ENCODE measurements around the gene C10orf90.

C10orf90 gene

GRCh38 chr10:126536148-126536547, 134.3 kb downstream of the C10orf90 start:
- Histone ChIP-seq H3K36me3 (no peaks in the 10 kb centered on the region), H3K9ac (no peak overlapping the region), H3K4me3 (no peak overlapping the region), H3K27me3 (no peaks in the 10 kb centered on the region), H4K20me1 (no peaks in the 10 kb centered on the region), H3K27ac (no peak overlapping the region), H3K4me1 (no peaks in the 10 kb centered on the region), H3K9me3 (no peaks in the 10 kb centered on the region), H3K4me2 (no peak overlapping the region)
- no peak for TF ChIP-seq Cebpa-rat (IDR thresholded peaks at IDR 0.05)

GRCh38 chr10:126533644-126534043, 136.8 kb downstream of the C10orf90 start:
- Histone ChIP-seq H3K4me1 (no peaks in the 10 kb centered on the region), H3K27me3 (no peaks in the 10 kb centered on the region), H3K36me3 (no peaks in the 10 kb centered on the region), H3K27ac (no peak overlapping the region), H3K9ac (no peak overlapping the region), H3K4me2 (no peak overlapping the region), H3K4me3 (no peak overlapping the region), H4K20me1 (no peaks in the 10 kb centered on the region), H3K9me3 (no peaks in the 10 kb centered on the region)
- TF ChIP-seq Cebpa-rat (IDR thresholded peaks at IDR 0.05): no peak

DNA sequence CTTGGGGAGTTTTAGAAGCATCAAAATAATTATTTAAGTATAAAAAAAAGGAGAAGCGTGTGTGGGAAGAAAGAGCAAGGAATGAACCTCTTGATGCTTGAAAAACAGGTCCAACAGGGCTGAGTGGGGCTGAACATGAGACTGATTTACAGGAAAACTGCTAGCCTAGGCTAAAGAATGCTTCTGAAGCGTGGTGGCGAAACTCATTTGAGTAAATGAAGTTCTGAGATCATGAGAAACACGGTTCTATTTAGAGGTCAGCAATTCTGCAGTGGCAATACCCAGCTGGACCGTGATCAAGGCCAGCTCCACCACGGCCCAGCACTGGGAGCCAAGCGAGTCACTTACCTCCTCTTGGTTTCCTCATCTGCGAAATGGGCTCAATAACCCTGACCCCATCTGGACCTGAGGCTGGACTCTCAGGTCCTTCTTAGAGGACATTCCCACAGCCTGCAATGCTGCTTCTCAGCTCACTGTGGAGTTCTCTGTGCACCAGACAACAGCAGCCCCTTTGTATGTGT, 142.1 kb downstream of the C10orf90 start:
- TF ChIP-seq Cebpa-rat (IDR thresholded peaks at IDR 0.05): no peak
- Histone ChIP-seq H3K9me3 (no peaks in the 10 kb centered on the region), H3K4me2 (no peak overlapping the region), H3K4me3 (no peak overlapping the region), H3K27ac (no peak overlapping the region), H3K9ac (no peak overlapping the region), H3K4me1 (no peaks in the 10 kb centered on the region), H3K36me3 (no peaks in the 10 kb centered on the region), H4K20me1 (no peaks in the 10 kb centered on the region), H3K27me3 (no peaks in the 10 kb centered on the region)

GRCh38 chr10:126527645-126528314, 142.7 kb downstream of the C10orf90 start:
- Histone ChIP-seq H4K20me1 (no peaks in the 10 kb centered on the region), H3K9me3 (no peaks in the 10 kb centered on the region), H3K4me2 (no peak overlapping the region), H3K4me1 (no peaks in the 10 kb centered on the region), H3K36me3 (no peaks in the 10 kb centered on the region), H3K27me3 (no peaks in the 10 kb centered on the region), H3K27ac (no peak overlapping the region), H3K9ac (no peak overlapping the region), H3K4me3 (no peak overlapping the region)
- TF ChIP-seq Cebpa-rat (IDR thresholded peaks at IDR 0.05): no peak

DNA sequence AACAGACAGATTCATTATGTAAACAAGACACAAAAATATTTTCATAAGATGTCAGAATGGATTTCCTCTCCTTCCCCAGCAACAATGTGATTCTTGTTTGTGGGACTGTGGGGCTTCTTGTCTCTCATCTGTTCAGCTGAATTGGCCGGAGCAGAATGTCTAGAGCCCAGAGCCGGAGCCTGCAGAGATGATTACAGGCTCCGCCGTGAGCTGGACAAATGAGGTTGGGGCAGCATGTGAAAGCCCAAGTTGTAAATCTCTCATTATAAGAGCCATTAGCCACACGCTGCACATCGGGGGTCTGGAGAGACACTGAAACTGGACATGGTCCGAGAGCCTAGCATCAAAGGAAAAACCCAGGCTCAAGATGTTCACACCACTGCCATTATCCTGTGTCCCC, 145.2 kb downstream of the C10orf90 start:
- TF ChIP-seq Cebpa-rat (IDR thresholded peaks at IDR 0.05): no peak
- no peak overlapping the region for H3K4me3 ChIP-seq
- H3K27ac ChIP-seq: no peak overlapping the region
- H4K20me1 ChIP-seq: no peaks in the 10 kb centered on the region
- no peaks in the 10 kb centered on the region for H3K4me1 ChIP-seq
- H3K9ac ChIP-seq: no peak overlapping the region
- no peaks in the 10 kb centered on the region for H3K27me3 ChIP-seq
- H3K4me2 ChIP-seq: no peak overlapping the region
- no peaks in the 10 kb centered on the region for H3K9me3 ChIP-seq
- no peaks in the 10 kb centered on the region for H3K36me3 ChIP-seq

DNA sequence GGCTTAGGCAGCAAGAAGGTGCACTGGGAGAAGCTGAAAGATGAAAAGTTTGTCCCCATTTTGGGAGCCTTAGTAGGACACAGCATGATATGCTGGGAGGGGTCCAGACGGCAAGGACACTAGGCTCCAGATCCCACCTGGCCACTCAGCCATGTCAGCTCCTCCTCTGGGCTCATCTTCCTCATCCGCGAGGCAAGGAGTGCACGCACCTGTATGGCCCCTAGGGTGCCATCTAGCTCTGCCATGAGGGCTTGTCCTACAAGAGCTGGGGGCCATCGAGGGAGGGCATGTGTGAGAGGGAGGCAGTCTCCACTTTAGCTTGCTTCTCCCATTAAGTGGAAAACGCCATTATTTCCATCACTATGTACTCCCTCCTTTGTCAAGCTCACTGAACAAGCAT, 146.0 kb downstream of the C10orf90 start:
- TF ChIP-seq Cebpa-rat (IDR thresholded peaks at IDR 0.05): no peak
- Histone ChIP-seq H3K9ac (no peak overlapping the region), H3K4me1 (no peaks in the 10 kb centered on the region), H3K9me3 (no peaks in the 10 kb centered on the region), H3K27me3 (no peaks in the 10 kb centered on the region), H3K27ac (no peak overlapping the region), H3K4me3 (no peak overlapping the region), H4K20me1 (no peaks in the 10 kb centered on the region), H3K36me3 (no peaks in the 10 kb centered on the region), H3K4me2 (no peak overlapping the region)

- H3K4me2 ChIP-seq: no peak overlapping the region
- no peaks in the 10 kb centered on the region for H3K9me3 ChIP-seq
- H3K4me3 ChIP-seq: no peak overlapping the region
- no peaks in the 10 kb centered on the region for H3K27me3 ChIP-seq
- H3K36me3 ChIP-seq: no peaks in the 10 kb centered on the region
- no peaks in the 10 kb centered on the region for H3K4me1 ChIP-seq
- H3K27ac ChIP-seq: no peak overlapping the region
- no peak for TF ChIP-seq Cebpa-rat (IDR thresholded peaks at IDR 0.05)
- no peaks in the 10 kb centered on the region for H4K20me1 ChIP-seq
- H3K9ac ChIP-seq: no peak overlapping the region
Measured at GRCh38 chr10:126523071-126523470, 147.4 kb downstream of the C10orf90 start.

- Histone ChIP-seq H3K27me3 (no peaks in the 10 kb centered on the region), H3K9me3 (no peaks in the 10 kb centered on the region), H3K4me1 (no peaks in the 10 kb centered on the region), H3K36me3 (no peaks in the 10 kb centered on the region), H3K4me3 (no peak overlapping the region), H3K4me2 (no peak overlapping the region), H3K9ac (no peak overlapping the region), H4K20me1 (no peaks in the 10 kb centered on the region), H3K27ac (no peak overlapping the region)
- TF ChIP-seq Cebpa-rat (IDR thresholded peaks at IDR 0.05): no peak
Measured at GRCh38 chr10:126521399-126521798, 149.1 kb downstream of the C10orf90 start.

GRCh38 chr10:126520751-126521317, 149.7 kb downstream of the C10orf90 start:
- no peaks in the 10 kb centered on the region for H3K27me3 ChIP-seq
- H4K20me1 ChIP-seq: no peaks in the 10 kb centered on the region
- no peak overlapping the region for H3K4me3 ChIP-seq
- no peaks in the 10 kb centered on the region for H3K4me1 ChIP-seq
- H3K36me3 ChIP-seq: no peaks in the 10 kb centered on the region
- no peak overlapping the region for H3K27ac ChIP-seq
- no peak overlapping the region for H3K9ac ChIP-seq
- TF ChIP-seq Cebpa-rat (IDR thresholded peaks at IDR 0.05): no peak
- H3K9me3 ChIP-seq: no peaks in the 10 kb centered on the region
- H3K4me2 ChIP-seq: no peak overlapping the region

- H3K27ac ChIP-seq: no peak overlapping the region
- no peak overlapping the region for H3K4me3 ChIP-seq
- no peak overlapping the region for H3K9ac ChIP-seq
- no peaks in the 10 kb centered on the region for H3K36me3 ChIP-seq
- no peaks in the 10 kb centered on the region for H4K20me1 ChIP-seq
- H3K4me2 ChIP-seq: no peak overlapping the region
- H3K9me3 ChIP-seq: no peaks in the 10 kb centered on the region
- TF ChIP-seq Cebpa-rat (IDR thresholded peaks at IDR 0.05): no peak
- no peaks in the 10 kb centered on the region for H3K4me1 ChIP-seq
- no peaks in the 10 kb centered on the region for H3K27me3 ChIP-seq
Measured at GRCh38 chr10:126519992-126520391, 150.5 kb downstream of the C10orf90 start.

All from BLaER1 (cell line).